ENCODE results near the gene ASGR1. TPM values are rescaled to one million over a fixed set of nuclear protein-coding genes. Genes with fewer than 3 reads are reported as not detected.
A peak's percentile ranks its signal among the peaks of the same experiment; 100 is the strongest.

The ASGR1 gene
- total and polyA plus RNA-seq, 2 experiments from 2014 or later: 0.75 to 0.97 TPM

- no peaks in the 10 kb centered on the region for H3F3A ChIP-seq (ENCODE audit: insufficient read depth)
- H2AFZ ChIP-seq: no peak overlapping the region
- H3K36me3 ChIP-seq (ENCODE audit: low read depth): peaks cover 8% of the 10 kb centered on the region; the same call in 1 of the 2 replicates
- H3K9me2 ChIP-seq (ENCODE audit: insufficient read depth): no peaks in the 10 kb centered on the region
- H3K4me1 ChIP-seq (ENCODE audit: insufficient read depth): no peaks in the 10 kb centered on the region
- H3K27me3 ChIP-seq (replicated peaks; ENCODE audit: insufficient read depth): no peaks in the 10 kb centered on the region
- in situ Hi-C loops (cut with MboI): no loop called here
- H3K27ac ChIP-seq: no peak overlapping the region
- TF ChIP-seq EZH2 (IDR thresholded peaks at IDR 0.05; ENCODE audit: insufficient read depth, poor library complexity, severe bottlenecking) (no peak), EZH2phosphoT487 (IDR thresholded peaks at IDR 0.05; ENCODE audit: insufficient read depth, low read depth) (no peak)
- no peaks in the 10 kb centered on the region for H3K79me2 ChIP-seq (ENCODE audit: insufficient read depth)
- WGBS, 2 experiments (ENCODE audit: low coverage in 1 of 2, low lambda C conversion rate in 2 of 2, missing lambda C conversion rate in 2 of 2): 80 to 84% methylated on average over 5 to 12 of the region's 12 CpGs
- no peak overlapping the region for H3K4me3 ChIP-seq
- no peak for DNase-seq
- no peaks in the 10 kb centered on the region for H4K20me1 ChIP-seq (ENCODE audit: insufficient read depth)
- no peak overlapping the region for H3K9ac ChIP-seq
- H3K9me3 ChIP-seq (ENCODE audit: low read depth): no peaks in the 10 kb centered on the region
- no peak overlapping the region for H3K4me2 ChIP-seq (ENCODE audit: unreplicated experiment)
Measured at GRCh38 chr17:7192271-7192937, 13.2 kb upstream of the ASGR1 start.

GRCh38 chr17:7191571-7192270 is 12.6 kb upstream of the ASGR1 start:
- H3K4me1 ChIP-seq (ENCODE audit: insufficient read depth): no peaks in the 10 kb centered on the region
- in situ Hi-C loops (cut with MboI): no loop called here
- peak; percentile 62 for DNase-seq
- no peaks in the 10 kb centered on the region for H3K9me3 ChIP-seq (ENCODE audit: low read depth)
- peaks cover 3% of the 10 kb centered on the region; the same call in 1 of the 2 replicates for H3K36me3 ChIP-seq (ENCODE audit: low read depth)
- no peaks in the 10 kb centered on the region for H3F3A ChIP-seq (ENCODE audit: insufficient read depth)
- no peak overlapping the region for H3K4me3 ChIP-seq
- H3K4me2 ChIP-seq (ENCODE audit: unreplicated experiment): no peak overlapping the region
- no peak overlapping the region for H2AFZ ChIP-seq
- 82 to 90% methylated on average over 15 to 26 of the region's 26 CpGs for WGBS, 2 experiments (ENCODE audit: low coverage in 1 of 2, low lambda C conversion rate in 2 of 2, missing lambda C conversion rate in 2 of 2)
- no peaks in the 10 kb centered on the region for H4K20me1 ChIP-seq (ENCODE audit: insufficient read depth)
- H3K9me2 ChIP-seq (ENCODE audit: insufficient read depth): no peaks in the 10 kb centered on the region
- H3K27me3 ChIP-seq (replicated peaks; ENCODE audit: insufficient read depth): no peaks in the 10 kb centered on the region
- TF ChIP-seq EZH2phosphoT487 (IDR thresholded peaks at IDR 0.05; ENCODE audit: insufficient read depth, low read depth) (no peak), EZH2 (IDR thresholded peaks at IDR 0.05; ENCODE audit: insufficient read depth, poor library complexity, severe bottlenecking) (no peak)
- no peaks in the 10 kb centered on the region for H3K79me2 ChIP-seq (ENCODE audit: insufficient read depth)
- H3K9ac ChIP-seq: no peak overlapping the region
- H3K27ac ChIP-seq: no peak overlapping the region

- no peaks in the 10 kb centered on the region for H3K27me3 ChIP-seq (replicated peaks; ENCODE audit: insufficient read depth)
- in situ Hi-C loops (cut with MboI): no loop called here
- H3K9me3 ChIP-seq (ENCODE audit: low read depth): no peaks in the 10 kb centered on the region
- H4K20me1 ChIP-seq (ENCODE audit: insufficient read depth): no peaks in the 10 kb centered on the region
- TF ChIP-seq EZH2phosphoT487 (IDR thresholded peaks at IDR 0.05; ENCODE audit: insufficient read depth, low read depth) (no peak), EZH2 (IDR thresholded peaks at IDR 0.05; ENCODE audit: insufficient read depth, poor library complexity, severe bottlenecking) (no peak)
- no peaks in the 10 kb centered on the region for H3K79me2 ChIP-seq (ENCODE audit: insufficient read depth)
- H3K36me3 ChIP-seq (ENCODE audit: low read depth): no peaks in the 10 kb centered on the region; the same call in 1 of the 2 replicates
- no peak for DNase-seq
- no peak overlapping the region for H2AFZ ChIP-seq
- no peak overlapping the region for H3K27ac ChIP-seq
- H3K4me1 ChIP-seq (ENCODE audit: insufficient read depth): no peaks in the 10 kb centered on the region
- no peaks in the 10 kb centered on the region for H3F3A ChIP-seq (ENCODE audit: insufficient read depth)
- no peaks in the 10 kb centered on the region for H3K9me2 ChIP-seq (ENCODE audit: insufficient read depth)
- WGBS, 2 experiments (ENCODE audit: low coverage in 1 of 2, low lambda C conversion rate in 2 of 2, missing lambda C conversion rate in 2 of 2): 95 to 97% methylated on average over 12 of the region's 12 CpGs
- no peak overlapping the region for H3K9ac ChIP-seq
- no peak overlapping the region for H3K4me3 ChIP-seq
- H3K4me2 ChIP-seq (ENCODE audit: unreplicated experiment): no peak overlapping the region
Measured at GRCh38 chr17:7191069-7191468, 11.9 kb upstream of the ASGR1 start.

GRCh38 chr17:7190276-7190917 is 11.2 kb upstream of the ASGR1 start:
- Histone ChIP-seq H3K79me2 (ENCODE audit: insufficient read depth) (no peaks in the 10 kb centered on the region), H2AFZ (no peak overlapping the region), H3K9ac (no peak overlapping the region), H4K20me1 (ENCODE audit: insufficient read depth) (no peaks in the 10 kb centered on the region), H3K27me3 (replicated peaks; ENCODE audit: insufficient read depth) (no peaks in the 10 kb centered on the region), H3K9me2 (ENCODE audit: insufficient read depth) (no peaks in the 10 kb centered on the region), H3K4me1 (ENCODE audit: insufficient read depth) (no peaks in the 10 kb centered on the region), H3K4me3 (no peak overlapping the region), H3K9me3 (ENCODE audit: low read depth) (no peaks in the 10 kb centered on the region), H3K36me3 (ENCODE audit: low read depth) (no peaks in the 10 kb centered on the region; the same call in 1 of the 2 replicates), H3K4me2 (ENCODE audit: unreplicated experiment) (no peak overlapping the region), H3F3A (ENCODE audit: insufficient read depth) (no peaks in the 10 kb centered on the region), H3K27ac (no peak overlapping the region)
- 86 to 97% methylated on average over 10 to 14 of the region's 14 CpGs for WGBS, 2 experiments (ENCODE audit: low coverage in 1 of 2, low lambda C conversion rate in 2 of 2, missing lambda C conversion rate in 2 of 2)
- no peak for DNase-seq
- TF ChIP-seq EZH2 (IDR thresholded peaks at IDR 0.05; ENCODE audit: insufficient read depth, poor library complexity, severe bottlenecking): no peak
- in situ Hi-C loops (cut with MboI): no loop called here
